22Rv1 (cell line): Measurements from ENCODE around the gene PPP1R27.

ENCODE experiments used
- H3K27ac ChIP-seq: fragments of 450-650 bp; 2 replicates; pipeline ENCODE4 v1.5.1; 2017
- CTCF ChIP-seq: fragments of 450-650 bp; IDR thresholded peaks from 2 replicates; pipeline ENCODE4 v1.5.1; 2017; ENCODE audit warnings: mild to moderate bottlenecking
- ZFX ChIP-seq: fragments of 450-650 bp; IDR thresholded peaks from 2 replicates; pipeline ENCODE4 v1.6.1; 2017; ENCODE audit warnings: antibody characterized with exemption, borderline replicate concordance

Gene PPP1R27

GRCh38 chr17:81846743-81847689 lies 12.2 kb upstream of the PPP1R27 start:
- H3K27ac ChIP-seq: no peak overlapping the region
- TF ChIP-seq ZFX: no peak
- no peak for TF ChIP-seq CTCF

DNA sequence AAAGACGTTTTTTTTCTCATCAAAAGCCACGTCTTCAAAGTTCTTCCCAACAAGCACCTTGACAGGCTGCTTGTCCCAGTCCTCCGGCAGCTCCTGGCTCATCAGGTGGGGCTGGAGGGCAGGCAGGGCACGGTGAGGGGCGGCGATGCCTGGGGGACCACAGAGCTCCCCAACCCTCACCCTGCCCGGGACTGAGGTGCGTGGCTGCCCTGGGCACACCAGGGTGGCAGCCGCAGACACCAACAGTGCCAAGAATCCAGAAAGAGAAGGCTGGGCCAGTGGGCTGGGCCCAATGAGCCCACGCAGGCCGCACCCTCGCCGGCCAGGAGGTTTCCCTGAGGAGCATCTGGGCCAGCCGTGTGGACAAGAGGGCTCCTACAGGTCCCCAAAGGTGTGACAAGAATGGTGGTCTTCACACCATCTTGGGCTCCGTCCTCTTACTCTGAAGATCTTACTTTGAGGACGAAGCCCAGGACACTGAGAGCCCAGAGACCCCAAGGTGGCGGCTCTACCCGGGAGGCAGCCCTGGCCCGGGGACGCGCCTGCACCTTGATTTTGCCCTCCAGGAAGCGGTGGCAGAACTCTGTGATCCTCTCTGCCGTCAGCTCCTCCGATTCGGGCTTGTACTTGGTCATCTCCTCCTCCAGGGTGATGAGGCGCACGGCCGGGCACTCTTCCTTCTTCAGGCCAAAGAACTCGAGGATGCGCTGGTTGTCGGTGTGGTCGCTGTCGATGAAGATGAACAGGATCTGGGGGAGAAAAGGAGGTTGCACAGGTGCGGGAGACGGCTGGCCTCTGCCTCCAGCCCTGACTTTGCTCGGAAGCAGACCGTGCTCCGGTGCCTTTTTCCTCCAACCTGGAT lies 11.3 kb upstream of the PPP1R27 start:
- TF ChIP-seq ZFX (no peak), CTCF (no peak)
- no peak overlapping the region for H3K27ac ChIP-seq

GRCh38 chr17:81845361-81845760 lies 10.5 kb upstream of the PPP1R27 start:
- H3K27ac ChIP-seq: no peak overlapping the region
- TF ChIP-seq ZFX (no peak), CTCF (no peak)

- TF ChIP-seq CTCF: no peak
- TF ChIP-seq ZFX: no peak
- no peak overlapping the region for H3K27ac ChIP-seq
Observed at GRCh38 chr17:81844887-81845286, 10.0 kb upstream of the PPP1R27 start.

DNA sequence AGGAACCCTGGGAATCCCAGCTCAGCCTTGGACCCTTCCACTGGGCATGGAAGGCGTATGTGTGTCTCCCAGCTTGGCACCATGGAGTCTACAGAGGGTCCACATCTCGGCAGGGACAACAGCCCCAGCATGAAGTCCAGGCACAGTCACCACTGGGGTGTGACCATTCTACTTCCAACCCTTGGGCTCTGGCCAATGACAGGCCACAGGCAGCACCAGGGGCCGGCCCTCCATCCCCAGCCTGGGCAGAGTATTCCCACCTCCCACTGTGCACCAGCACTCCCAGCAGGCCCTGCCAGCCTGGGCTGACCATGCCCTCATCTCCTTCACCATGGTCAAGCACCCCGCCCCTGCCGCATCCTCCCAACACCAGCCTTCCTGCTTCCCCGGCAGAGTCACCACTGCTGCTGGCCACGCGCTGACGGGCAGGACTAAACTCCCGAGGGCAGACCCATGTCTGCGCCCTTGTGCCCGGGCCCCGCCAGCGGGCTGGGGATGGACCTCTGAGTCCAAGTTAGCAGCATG lies 9.5 kb upstream of the PPP1R27 start:
- TF ChIP-seq ZFX: no peak
- no peak for TF ChIP-seq CTCF
- H3K27ac ChIP-seq: no peak overlapping the region

GRCh38 chr17:81843713-81844326 lies 9.0 kb upstream of the PPP1R27 start:
- TF ChIP-seq ZFX (no peak), CTCF (no peak)
- H3K27ac ChIP-seq: no peak overlapping the region
